ENCODE data around the gene COL19A1. TPM values are rescaled to one million over a fixed set of nuclear protein-coding genes. Genes with fewer than 3 reads are reported as not detected.
A peak's percentile ranks its signal among the peaks of the same experiment; 100 is the strongest.

COL19A1 gene
- total and polyA plus RNA-seq, 2 experiments from 2014 or later = not detected

DNA sequence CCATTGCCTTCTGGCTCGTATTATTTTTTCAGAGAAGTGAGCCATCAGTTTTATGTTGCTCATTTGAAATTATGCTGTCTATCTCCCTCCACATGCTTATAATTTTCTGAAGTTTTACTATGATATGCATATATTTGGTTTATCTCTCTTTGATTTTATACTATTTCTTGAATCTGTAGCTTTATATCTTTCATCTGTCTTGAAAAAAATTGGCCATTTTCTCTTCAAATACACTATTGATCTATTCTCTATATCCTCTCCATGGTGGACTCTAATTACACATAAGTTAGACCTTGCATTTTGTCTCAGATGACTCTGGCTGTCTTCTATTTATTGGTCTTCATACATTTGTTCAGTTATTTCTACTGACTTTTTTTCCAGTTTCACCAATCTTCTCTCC lies 13.7 kb upstream of the COL19A1 start:
- no peaks in the 10 kb centered on the region for H3K27me3 ChIP-seq (ENCODE audit: insufficient read depth)
- Mint-ChIP-seq H3K9me3 (no peaks in the 10 kb centered on the region), H3K4me3 (no peak overlapping the region)

DNA sequence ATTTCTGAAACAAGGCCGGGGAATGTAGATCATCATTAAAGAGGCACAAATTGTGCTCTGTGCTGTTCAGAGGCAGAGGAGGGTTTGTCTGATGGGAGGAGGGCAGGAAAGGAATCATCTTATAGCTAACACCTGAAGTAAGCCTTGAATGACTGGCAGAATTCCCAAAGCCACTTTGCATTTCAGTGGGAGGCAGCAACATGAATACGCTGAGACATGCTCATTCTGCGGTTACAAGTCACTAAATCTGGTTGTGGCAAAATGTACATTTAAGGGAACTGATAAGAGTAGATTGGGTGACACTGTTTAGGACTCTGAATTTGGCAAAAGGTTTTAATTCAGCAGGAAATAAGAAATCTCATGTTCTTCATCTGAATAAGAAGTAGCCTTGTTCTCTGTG lies 4.4 kb upstream of the COL19A1 start:
- Histone ChIP-seq H3K4me1 (ENCODE audit: insufficient read depth) (peaks cover 6% of the 10 kb centered on the region; the same call in 1 of the 2 replicates), H3K4me3 (no peak overlapping the region), H3K4me2 (no peak overlapping the region), H3K27ac (ENCODE audit: low read depth) (no peak overlapping the region), H3F3A (replicated peaks; ENCODE audit: low read depth) (no peaks in the 10 kb centered on the region), H4K20me1 (replicated peaks; ENCODE audit: insufficient read depth) (no peaks in the 10 kb centered on the region), H3K79me2 (replicated peaks; ENCODE audit: insufficient read depth) (no peaks in the 10 kb centered on the region), H3K9me2 (ENCODE audit: insufficient read depth) (no peaks in the 10 kb centered on the region), H3K36me3 (ENCODE audit: insufficient read depth) (no peaks in the 10 kb centered on the region), H3K27me3 (ENCODE audit: insufficient read depth) (peaks cover 27% of the 10 kb centered on the region), H2AFZ (no peak overlapping the region)
- peak; percentile 16 for DNase-seq (ENCODE audit: low spot score)
- ATAC-seq = peak; percentile 20; the same call in 1 of the 3 replicates
- Mint-ChIP-seq H3K4me3 (no peak overlapping the region), H3K4me1 (peaks cover 15% of the 10 kb centered on the region), H3K27me3 (ENCODE audit: insufficient read depth, low read depth, poor library complexity) (peaks cover 16% of the 10 kb centered on the region), H3K9me3 (no peaks in the 10 kb centered on the region), H3K27ac (peak overlapping the region; percentile 66), H3K36me3 (ENCODE audit: low read depth) (no peaks in the 10 kb centered on the region)
- TF ChIP-seq STAT1 (IDR thresholded peaks at IDR 0.05; ENCODE audit: unreplicated experiment) (no peak), NANOG (IDR thresholded peaks at IDR 0.05; ENCODE audit: borderline replicate concordance) (no peak), POLR2AphosphoS5 (IDR thresholded peaks at IDR 0.05; ENCODE audit: low read depth) (no peak), EZH2phosphoT487 (IDR thresholded peaks at IDR 0.05; ENCODE audit: unreplicated experiment) (no peak), ZNF114 (CRISPR knock-in tag; IDR thresholded peaks at IDR 0.05) (no peak), CREB1 (CRISPR knock-in tag; IDR thresholded peaks at IDR 0.05; ENCODE audit: low read depth) (no peak)
- TF ChIP-seq, protein P1, sequence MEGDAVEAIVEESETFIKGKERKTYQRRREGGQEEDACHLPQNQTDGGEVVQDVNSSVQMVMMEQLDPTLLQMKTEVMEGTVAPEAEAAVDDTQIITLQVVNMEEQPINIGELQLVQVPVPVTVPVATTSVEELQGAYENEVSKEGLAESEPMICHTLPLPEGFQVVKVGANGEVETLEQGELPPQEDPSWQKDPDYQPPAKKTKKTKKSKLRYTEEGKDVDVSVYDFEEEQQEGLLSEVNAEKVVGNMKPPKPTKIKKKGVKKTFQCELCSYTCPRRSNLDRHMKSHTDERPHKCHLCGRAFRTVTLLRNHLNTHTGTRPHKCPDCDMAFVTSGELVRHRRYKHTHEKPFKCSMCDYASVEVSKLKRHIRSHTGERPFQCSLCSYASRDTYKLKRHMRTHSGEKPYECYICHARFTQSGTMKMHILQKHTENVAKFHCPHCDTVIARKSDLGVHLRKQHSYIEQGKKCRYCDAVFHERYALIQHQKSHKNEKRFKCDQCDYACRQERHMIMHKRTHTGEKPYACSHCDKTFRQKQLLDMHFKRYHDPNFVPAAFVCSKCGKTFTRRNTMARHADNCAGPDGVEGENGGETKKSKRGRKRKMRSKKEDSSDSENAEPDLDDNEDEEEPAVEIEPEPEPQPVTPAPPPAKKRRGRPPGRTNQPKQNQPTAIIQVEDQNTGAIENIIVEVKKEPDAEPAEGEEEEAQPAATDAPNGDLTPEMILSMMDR (conservative IDR thresholded peaks at IDR 0.05; ENCODE audit: low read depth in 2 of 2) = no peak
- TF ChIP-seq, protein P2, sequence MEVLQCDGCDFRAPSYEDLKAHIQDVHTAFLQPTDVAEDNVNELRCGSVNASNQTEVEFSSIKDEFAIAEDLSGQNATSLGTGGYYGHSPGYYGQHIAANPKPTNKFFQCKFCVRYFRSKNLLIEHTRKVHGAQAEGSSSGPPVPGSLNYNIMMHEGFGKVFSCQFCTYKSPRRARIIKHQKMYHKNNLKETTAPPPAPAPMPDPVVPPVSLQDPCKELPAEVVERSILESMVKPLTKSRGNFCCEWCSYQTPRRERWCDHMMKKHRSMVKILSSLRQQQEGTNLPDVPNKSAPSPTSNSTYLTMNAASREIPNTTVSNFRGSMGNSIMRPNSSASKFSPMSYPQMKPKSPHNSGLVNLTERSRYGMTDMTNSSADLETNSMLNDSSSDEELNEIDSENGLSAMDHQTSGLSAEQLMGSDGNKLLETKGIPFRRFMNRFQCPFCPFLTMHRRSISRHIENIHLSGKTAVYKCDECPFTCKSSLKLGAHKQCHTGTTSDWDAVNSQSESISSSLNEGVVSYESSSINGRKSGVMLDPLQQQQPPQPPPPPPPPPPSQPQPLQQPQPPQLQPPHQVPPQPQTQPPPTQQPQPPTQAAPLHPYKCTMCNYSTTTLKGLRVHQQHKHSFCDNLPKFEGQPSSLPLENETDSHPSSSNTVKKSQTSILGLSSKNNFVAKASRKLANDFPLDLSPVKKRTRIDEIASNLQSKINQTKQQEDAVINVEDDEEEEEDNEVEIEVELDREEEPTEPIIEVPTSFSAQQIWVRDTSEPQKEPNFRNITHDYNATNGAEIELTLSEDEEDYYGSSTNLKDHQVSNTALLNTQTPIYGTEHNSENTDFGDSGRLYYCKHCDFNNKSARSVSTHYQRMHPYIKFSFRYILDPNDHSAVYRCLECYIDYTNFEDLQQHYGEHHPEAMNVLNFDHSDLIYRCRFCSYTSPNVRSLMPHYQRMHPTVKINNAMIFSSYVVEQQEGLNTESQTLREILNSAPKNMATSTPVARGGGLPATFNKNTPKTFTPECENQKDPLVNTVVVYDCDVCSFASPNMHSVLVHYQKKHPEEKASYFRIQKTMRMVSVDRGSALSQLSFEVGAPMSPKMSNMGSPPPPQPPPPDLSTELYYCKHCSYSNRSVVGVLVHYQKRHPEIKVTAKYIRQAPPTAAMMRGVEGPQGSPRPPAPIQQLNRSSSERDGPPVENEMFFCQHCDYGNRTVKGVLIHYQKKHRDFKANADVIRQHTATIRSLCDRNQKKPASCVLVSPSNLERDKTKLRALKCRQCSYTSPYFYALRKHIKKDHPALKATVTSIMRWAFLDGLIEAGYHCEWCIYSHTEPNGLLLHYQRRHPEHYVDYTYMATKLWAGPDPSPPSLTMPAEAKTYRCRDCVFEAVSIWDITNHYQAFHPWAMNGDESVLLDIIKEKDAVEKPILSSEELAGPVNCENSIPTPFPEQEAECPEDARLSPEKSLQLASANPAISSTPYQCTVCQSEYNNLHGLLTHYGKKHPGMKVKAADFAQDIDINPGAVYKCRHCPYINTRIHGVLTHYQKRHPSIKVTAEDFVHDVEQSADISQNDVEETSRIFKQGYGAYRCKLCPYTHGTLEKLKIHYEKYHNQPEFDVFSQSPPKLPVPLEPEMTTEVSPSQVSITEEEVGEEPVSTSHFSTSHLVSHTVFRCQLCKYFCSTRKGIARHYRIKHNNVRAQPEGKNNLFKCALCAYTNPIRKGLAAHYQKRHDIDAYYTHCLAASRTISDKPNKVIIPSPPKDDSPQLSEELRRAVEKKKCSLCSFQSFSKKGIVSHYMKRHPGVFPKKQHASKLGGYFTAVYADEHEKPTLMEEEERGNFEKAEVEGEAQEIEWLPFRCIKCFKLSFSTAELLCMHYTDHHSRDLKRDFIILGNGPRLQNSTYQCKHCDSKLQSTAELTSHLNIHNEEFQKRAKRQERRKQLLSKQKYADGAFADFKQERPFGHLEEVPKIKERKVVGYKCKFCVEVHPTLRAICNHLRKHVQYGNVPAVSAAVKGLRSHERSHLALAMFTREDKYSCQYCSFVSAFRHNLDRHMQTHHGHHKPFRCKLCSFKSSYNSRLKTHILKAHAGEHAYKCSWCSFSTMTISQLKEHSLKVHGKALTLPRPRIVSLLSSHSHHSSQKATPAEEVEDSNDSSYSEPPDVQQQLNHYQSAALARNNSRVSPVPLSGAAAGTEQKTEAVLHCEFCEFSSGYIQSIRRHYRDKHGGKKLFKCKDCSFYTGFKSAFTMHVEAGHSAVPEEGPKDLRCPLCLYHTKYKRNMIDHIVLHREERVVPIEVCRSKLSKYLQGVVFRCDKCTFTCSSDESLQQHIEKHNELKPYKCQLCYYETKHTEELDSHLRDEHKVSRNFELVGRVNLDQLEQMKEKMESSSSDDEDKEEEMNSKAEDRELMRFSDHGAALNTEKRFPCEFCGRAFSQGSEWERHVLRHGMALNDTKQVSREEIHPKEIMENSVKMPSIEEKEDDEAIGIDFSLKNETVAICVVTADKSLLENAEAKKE (CRISPR knock-in tag; IDR thresholded peaks at IDR 0.05) = no peak
- TF ChIP-seq, protein P3, sequence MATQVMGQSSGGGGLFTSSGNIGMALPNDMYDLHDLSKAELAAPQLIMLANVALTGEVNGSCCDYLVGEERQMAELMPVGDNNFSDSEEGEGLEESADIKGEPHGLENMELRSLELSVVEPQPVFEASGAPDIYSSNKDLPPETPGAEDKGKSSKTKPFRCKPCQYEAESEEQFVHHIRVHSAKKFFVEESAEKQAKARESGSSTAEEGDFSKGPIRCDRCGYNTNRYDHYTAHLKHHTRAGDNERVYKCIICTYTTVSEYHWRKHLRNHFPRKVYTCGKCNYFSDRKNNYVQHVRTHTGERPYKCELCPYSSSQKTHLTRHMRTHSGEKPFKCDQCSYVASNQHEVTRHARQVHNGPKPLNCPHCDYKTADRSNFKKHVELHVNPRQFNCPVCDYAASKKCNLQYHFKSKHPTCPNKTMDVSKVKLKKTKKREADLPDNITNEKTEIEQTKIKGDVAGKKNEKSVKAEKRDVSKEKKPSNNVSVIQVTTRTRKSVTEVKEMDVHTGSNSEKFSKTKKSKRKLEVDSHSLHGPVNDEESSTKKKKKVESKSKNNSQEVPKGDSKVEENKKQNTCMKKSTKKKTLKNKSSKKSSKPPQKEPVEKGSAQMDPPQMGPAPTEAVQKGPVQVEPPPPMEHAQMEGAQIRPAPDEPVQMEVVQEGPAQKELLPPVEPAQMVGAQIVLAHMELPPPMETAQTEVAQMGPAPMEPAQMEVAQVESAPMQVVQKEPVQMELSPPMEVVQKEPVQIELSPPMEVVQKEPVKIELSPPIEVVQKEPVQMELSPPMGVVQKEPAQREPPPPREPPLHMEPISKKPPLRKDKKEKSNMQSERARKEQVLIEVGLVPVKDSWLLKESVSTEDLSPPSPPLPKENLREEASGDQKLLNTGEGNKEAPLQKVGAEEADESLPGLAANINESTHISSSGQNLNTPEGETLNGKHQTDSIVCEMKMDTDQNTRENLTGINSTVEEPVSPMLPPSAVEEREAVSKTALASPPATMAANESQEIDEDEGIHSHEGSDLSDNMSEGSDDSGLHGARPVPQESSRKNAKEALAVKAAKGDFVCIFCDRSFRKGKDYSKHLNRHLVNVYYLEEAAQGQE (IDR thresholded peaks at IDR 0.05; ENCODE audit: unreplicated experiment) = no peak
- TF ChIP-seq, protein P4, sequence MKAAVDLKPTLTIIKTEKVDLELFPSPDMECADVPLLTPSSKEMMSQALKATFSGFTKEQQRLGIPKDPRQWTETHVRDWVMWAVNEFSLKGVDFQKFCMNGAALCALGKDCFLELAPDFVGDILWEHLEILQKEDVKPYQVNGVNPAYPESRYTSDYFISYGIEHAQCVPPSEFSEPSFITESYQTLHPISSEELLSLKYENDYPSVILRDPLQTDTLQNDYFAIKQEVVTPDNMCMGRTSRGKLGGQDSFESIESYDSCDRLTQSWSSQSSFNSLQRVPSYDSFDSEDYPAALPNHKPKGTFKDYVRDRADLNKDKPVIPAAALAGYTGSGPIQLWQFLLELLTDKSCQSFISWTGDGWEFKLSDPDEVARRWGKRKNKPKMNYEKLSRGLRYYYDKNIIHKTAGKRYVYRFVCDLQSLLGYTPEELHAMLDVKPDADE (IDR thresholded peaks at IDR 0.05) = no peak

More for the DNA sequence above, 13.7 kb upstream of the COL19A1 start:
- Histone ChIP-seq H3F3A (replicated peaks; ENCODE audit: low read depth) (no peaks in the 10 kb centered on the region), H3K4me2 (no peak overlapping the region), H3K79me2 (replicated peaks; ENCODE audit: insufficient read depth) (no peaks in the 10 kb centered on the region), H2AFZ (no peak overlapping the region), H3K4me3 (no peak overlapping the region), H3K9me2 (ENCODE audit: insufficient read depth) (no peaks in the 10 kb centered on the region), H3K27ac (ENCODE audit: low read depth) (no peak overlapping the region), H4K20me1 (replicated peaks; ENCODE audit: insufficient read depth) (no peaks in the 10 kb centered on the region), H3K4me1 (ENCODE audit: insufficient read depth) (no peaks in the 10 kb centered on the region), H3K36me3 (ENCODE audit: insufficient read depth) (no peaks in the 10 kb centered on the region)
- TF ChIP-seq ZNF114 (CRISPR knock-in tag; IDR thresholded peaks at IDR 0.05) = no peak
- no peak for DNase-seq (ENCODE audit: low spot score)
- H3K36me3 Mint-ChIP-seq (ENCODE audit: low read depth) = no peaks in the 10 kb centered on the region
- H3K27me3 Mint-ChIP-seq (ENCODE audit: insufficient read depth, low read depth, poor library complexity) = no peaks in the 10 kb centered on the region
- H3K4me1 Mint-ChIP-seq = no peaks in the 10 kb centered on the region
- ATAC-seq = no peak
- H3K27ac Mint-ChIP-seq = no peak overlapping the region

Data from GM23338 (cell line).